ACC112 (cell line): Measurements from ENCODE around the gene COL18A1.

Source experiments
- H2AFZ ChIP-seq: fragments of 200-600 bp; sonication (generic); one replicate; pipeline ENCODE4 v1.6.0; 2017; ENCODE audit warnings: antibody characterized with exemption, low read length; ENCODE audit not compliant: unreplicated experiment
- H3K27ac ChIP-seq: fragments of 200-600 bp; sonication (generic); 2 replicates; pipeline ENCODE4 v1.5.1; 2014; ENCODE audit warnings: low read depth, mild to moderate bottlenecking, antibody characterized with exemption, low read length, moderate library complexity
- H3K27me3 ChIP-seq: fragments of 200-600 bp; sonication (generic); 2 replicates; pipeline ENCODE4 v1.6.1; 2014; ENCODE audit warnings: mild to moderate bottlenecking, antibody characterized with exemption, low read length, moderate library complexity, mixed read lengths; ENCODE audit not compliant: insufficient read depth
- H3K36me3 ChIP-seq: fragments of 200-600 bp; sonication (generic); 2 replicates; pipeline ENCODE4 v1.6.1; 2016; ENCODE audit warnings: mild to moderate bottlenecking, antibody characterized with exemption, low read length, moderate library complexity, mixed read lengths; ENCODE audit not compliant: insufficient read depth
- H3K4me1 ChIP-seq: fragments of 200-600 bp; sonication (generic); one replicate; pipeline ENCODE4 v1.6.1; 2016; ENCODE audit warnings: low read length, mixed read lengths; ENCODE audit not compliant: insufficient read depth, unreplicated experiment, control insufficient read depth
- H3K4me3 ChIP-seq: fragments of 200-600 bp; sonication (generic); 2 replicates; pipeline ENCODE4 v1.5.1; 2014; ENCODE audit warnings: mild to moderate bottlenecking, low read depth, low read length
- H3K79me2 ChIP-seq: fragments of 200-600 bp; sonication (generic); one replicate; pipeline ENCODE4 v1.6.0; 2016; ENCODE audit warnings: low read length; ENCODE audit not compliant: control insufficient read depth, unreplicated experiment, insufficient read depth

COL18A1 gene

GRCh38 chr21:45404730-45405270 is at the start of gene COL18A1:
TSS of gene COL18A1 (plus strand) at chr21:45405165. CDS start at chr21:45405231, 66 bp downstream.
- Histone ChIP-seq H3K27me3 (peaks cover 26% of the 10 kb centered on the region), H3K4me1 (no peaks in the 10 kb centered on the region), H3K79me2 (no peaks in the 10 kb centered on the region), H2AFZ (peak within 1 kb of the TSS; percentile 43), H3K36me3 (no peaks in the 10 kb centered on the region; the same call in 1 of the 2 replicates), H3K27ac (no peak within 1 kb of the TSS), H3K4me3 (peak within 1 kb of the TSS; percentile 77)

- H3K27ac ChIP-seq, result no peak overlapping the region
- H3K36me3 ChIP-seq, result no peaks in the 10 kb centered on the region
- no peak overlapping the region for H3K4me3 ChIP-seq
- no peaks in the 10 kb centered on the region for H3K4me1 ChIP-seq
- H3K27me3 ChIP-seq, result no peaks in the 10 kb centered on the region
- H2AFZ ChIP-seq, result no peak overlapping the region
- no peaks in the 10 kb centered on the region for H3K79me2 ChIP-seq
Measured at GRCh38 chr21:45355573-45355972, 49.4 kb upstream of the COL18A1 start.

GRCh38 chr21:45356251-45356650 is 48.7 kb upstream of the COL18A1 start:
- H3K4me3 ChIP-seq, result no peak overlapping the region
- H3K27ac ChIP-seq, result no peak overlapping the region
- no peaks in the 10 kb centered on the region for H3K4me1 ChIP-seq
- no peaks in the 10 kb centered on the region for H3K27me3 ChIP-seq
- H2AFZ ChIP-seq, result no peak overlapping the region
- no peaks in the 10 kb centered on the region for H3K79me2 ChIP-seq
- no peaks in the 10 kb centered on the region for H3K36me3 ChIP-seq

GRCh38 chr21:45356653-45357435 is 48.1 kb upstream of the COL18A1 start:
- no peak overlapping the region for H3K4me3 ChIP-seq
- H3K27ac ChIP-seq, result no peak overlapping the region
- no peak overlapping the region for H2AFZ ChIP-seq
- H3K79me2 ChIP-seq, result no peaks in the 10 kb centered on the region
- H3K4me1 ChIP-seq, result no peaks in the 10 kb centered on the region
- no peaks in the 10 kb centered on the region for H3K36me3 ChIP-seq
- no peaks in the 10 kb centered on the region for H3K27me3 ChIP-seq

- H2AFZ ChIP-seq, result no peak overlapping the region
- no peak overlapping the region for H3K27ac ChIP-seq
- H3K27me3 ChIP-seq, result no peaks in the 10 kb centered on the region
- H3K36me3 ChIP-seq, result no peaks in the 10 kb centered on the region
- H3K4me1 ChIP-seq, result no peaks in the 10 kb centered on the region
- H3K4me3 ChIP-seq, result no peak overlapping the region
- no peaks in the 10 kb centered on the region for H3K79me2 ChIP-seq
Measured at GRCh38 chr21:45357436-45358260, 47.3 kb upstream of the COL18A1 start.

- H3K36me3 ChIP-seq, result no peaks in the 10 kb centered on the region
- H3K4me1 ChIP-seq, result no peaks in the 10 kb centered on the region
- no peak overlapping the region for H3K4me3 ChIP-seq
- no peaks in the 10 kb centered on the region for H3K27me3 ChIP-seq
- no peak overlapping the region for H2AFZ ChIP-seq
- H3K79me2 ChIP-seq, result no peaks in the 10 kb centered on the region
- no peak overlapping the region for H3K27ac ChIP-seq
Measured at GRCh38 chr21:45358261-45358670, 46.7 kb upstream of the COL18A1 start.

GRCh38 chr21:45358711-45359310 is 46.2 kb upstream of the COL18A1 start:
- no peaks in the 10 kb centered on the region for H3K79me2 ChIP-seq
- no peaks in the 10 kb centered on the region for H3K27me3 ChIP-seq
- H3K4me1 ChIP-seq, result peaks cover 3% of the 10 kb centered on the region
- no peak overlapping the region for H3K27ac ChIP-seq
- H2AFZ ChIP-seq, result no peak overlapping the region
- no peak overlapping the region for H3K4me3 ChIP-seq
- no peaks in the 10 kb centered on the region for H3K36me3 ChIP-seq

GRCh38 chr21:45359451-45360217 is 45.3 kb upstream of the COL18A1 start:
- Histone ChIP-seq H2AFZ (no peak overlapping the region), H3K36me3 (no peaks in the 10 kb centered on the region), H3K4me3 (no peak overlapping the region), H3K27me3 (no peaks in the 10 kb centered on the region), H3K4me1 (peaks cover 9% of the 10 kb centered on the region), H3K79me2 (no peaks in the 10 kb centered on the region), H3K27ac (no peak overlapping the region)

GRCh38 chr21:45361033-45361997 is 43.6 kb upstream of the COL18A1 start:
- H3K4me1 ChIP-seq, result peaks cover 25% of the 10 kb centered on the region
- no peak overlapping the region for H3K27ac ChIP-seq

More at GRCh38 chr21:45361033-45361997, 43.6 kb upstream of the COL18A1 start:
- H2AFZ ChIP-seq, result no peak overlapping the region
- H3K27me3 ChIP-seq, result no peaks in the 10 kb centered on the region
- no peak overlapping the region for H3K4me3 ChIP-seq
- no peaks in the 10 kb centered on the region for H3K79me2 ChIP-seq
- H3K36me3 ChIP-seq, result no peaks in the 10 kb centered on the region
